Naive B cell (primary cell): ENCODE measurements around the gene PRXL2B. TPM values are rescaled to one million over a fixed set of nuclear protein-coding genes. Genes with fewer than 3 reads are reported as not detected.
"Not testable (repeated sequence)": the region's sequence is repeated elsewhere in the genome, so short reads cannot be mapped to it uniquely, and the experiment has no call there.

Experiments used
- ATAC-seq, 2 donors: fragments of 150-1000 bp; cut with Tn5 transposase; 2 replicates each; pipeline ENCODE4 v1.10.0; 2021; ENCODE audit warnings: low read depth in 2 of 2, mild to moderate bottlenecking in 2 of 2, moderate library complexity in 2 of 2
- DNase-seq: peaks from one replicate; pipeline ENCODE4 v3.0.0; 2022
- H3K27ac Mint-ChIP-seq, 6 donors: one replicate each; pipeline ENCODE4 v1.8.0; 2020 to 2022; ENCODE audit warnings: mild to moderate bottlenecking in 6 of 6, mixed read lengths in 6 of 6, moderate library complexity in 5 of 6, inconsistent platforms in 2 of 6
- H3K27me3 Mint-ChIP-seq, 3 donors: one replicate each; pipeline ENCODE4 v1.8.0; 2021 to 2022; ENCODE audit warnings: mixed read lengths in 3 of 3, mild to moderate bottlenecking in 1 of 3
- H3K36me3 Mint-ChIP-seq, 2 donors: one replicate each; pipeline ENCODE4 v1.8.0; 2020 to 2022; ENCODE audit warnings: mixed read lengths in 2 of 2, inconsistent platforms in 1 of 2, mild to moderate bottlenecking in 1 of 2
- H3K4me1 Mint-ChIP-seq, 3 donors: one replicate each; pipeline ENCODE4 v1.8.0; 2020 to 2022; ENCODE audit warnings: mixed read lengths in 3 of 3, inconsistent platforms in 1 of 3, mild to moderate bottlenecking in 1 of 3, moderate library complexity in 1 of 3
- H3K4me3 Mint-ChIP-seq, 8 donors: one replicate each; pipeline ENCODE4 v1.8.0; 2020 to 2022; ENCODE audit warnings: mild to moderate bottlenecking in 8 of 8, mixed read lengths in 8 of 8, moderate library complexity in 8 of 8, inconsistent platforms in 2 of 8
- H3K9me3 Mint-ChIP-seq, 7 donors: one replicate each; pipeline ENCODE4 v1.8.0; 2020 to 2022; ENCODE audit warnings: mixed read lengths in 7 of 7, mild to moderate bottlenecking in 5 of 7, inconsistent platforms in 2 of 7, moderate library complexity in 1 of 7
- polyA plus RNA-seq, 6 donors: library from polyadenylated mRNA; unstranded; fragments of 300-500 nt; fragmentation: Illumina TruSeq; gene quantifications; one replicate each; pipeline ENCODE4 v1.2.3, GENCODE V29; 2021; ENCODE audit warnings: low read depth in 6 of 6

PRXL2B gene
- polyA plus RNA-seq, 6 donors from 2014 or later, result 11.6 to 18.6 (median 13.7) TPM

DNA sequence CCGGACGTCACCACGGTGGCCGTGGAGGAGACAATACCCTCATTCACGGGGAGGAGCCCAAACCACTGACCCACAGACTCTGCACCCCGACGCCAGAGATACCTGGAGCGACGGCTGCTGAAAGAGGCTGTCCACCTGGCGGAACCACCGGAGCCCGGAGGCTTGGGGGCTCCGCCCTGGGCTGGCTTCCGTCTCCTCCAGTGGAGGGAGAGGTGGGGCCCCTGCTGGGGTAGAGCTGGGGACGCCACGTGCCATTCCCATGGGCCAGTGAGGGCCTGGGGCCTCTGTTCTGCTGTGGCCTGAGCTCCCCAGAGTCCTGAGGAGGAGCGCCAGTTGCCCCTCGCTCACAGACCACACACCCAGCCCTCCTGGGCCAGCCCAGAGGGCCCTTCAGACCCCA, 23.4 kb upstream of the PRXL2B start:
- no peaks in the 10 kb centered on the region for H3K9me3 Mint-ChIP-seq
- no peaks in the 10 kb centered on the region for H3K27me3 Mint-ChIP-seq
- DNase-seq (no peak), ATAC-seq (no peak)
- peaks cover 7 to 25% (median 20%) of the 10 kb centered on the region in 3 donors for H3K4me1 Mint-ChIP-seq
- peaks cover 0 to 9% of the 10 kb centered on the region in 2 donors for H3K36me3 Mint-ChIP-seq
- no peak overlapping the region for H3K4me3 Mint-ChIP-seq
- H3K27ac Mint-ChIP-seq, result peak overlapping the region in 3 of 6 donors; percentile 41 to 51 (median 49)

DNA sequence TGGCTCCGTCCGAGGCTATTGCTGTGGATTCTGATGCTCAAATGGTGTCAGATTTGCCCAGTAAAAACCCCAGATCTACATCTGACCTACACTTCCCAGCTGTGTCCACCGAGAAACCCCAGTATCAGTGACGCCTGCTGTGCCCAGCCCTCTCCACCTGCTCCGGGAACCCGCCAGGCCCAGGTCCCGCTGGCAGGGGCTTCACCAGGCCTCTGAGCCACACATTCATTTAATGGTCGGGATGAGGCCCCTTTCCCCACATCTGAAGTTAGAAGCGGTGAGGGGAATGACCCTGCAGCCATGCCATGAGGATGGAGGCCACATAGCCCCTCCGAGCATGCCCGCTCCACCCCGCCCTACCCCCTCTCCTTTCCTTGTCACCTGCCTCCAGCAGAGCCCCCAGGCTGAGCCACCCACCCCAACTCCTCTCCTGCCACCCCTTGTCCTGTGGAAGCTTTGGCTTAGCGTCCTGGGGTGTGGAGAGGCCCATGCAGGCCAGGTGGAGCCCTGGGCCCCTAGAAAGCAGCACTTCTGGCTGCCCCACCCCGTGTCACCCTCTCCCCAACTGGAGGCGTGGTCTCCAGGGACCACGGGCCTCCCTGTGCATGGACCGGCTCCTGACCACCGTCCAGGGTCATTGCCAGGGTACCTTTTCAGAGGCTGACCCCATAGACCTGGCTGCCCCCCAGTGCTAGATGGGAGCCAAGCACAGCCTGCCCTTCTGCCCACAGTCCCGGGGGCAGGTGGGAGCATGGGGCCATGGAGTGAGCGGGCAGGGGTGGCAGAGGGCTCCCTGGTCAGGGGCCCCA, 22.4 kb upstream of the PRXL2B start:
- H3K9me3 Mint-ChIP-seq, result no peaks in the 10 kb centered on the region

DNA sequence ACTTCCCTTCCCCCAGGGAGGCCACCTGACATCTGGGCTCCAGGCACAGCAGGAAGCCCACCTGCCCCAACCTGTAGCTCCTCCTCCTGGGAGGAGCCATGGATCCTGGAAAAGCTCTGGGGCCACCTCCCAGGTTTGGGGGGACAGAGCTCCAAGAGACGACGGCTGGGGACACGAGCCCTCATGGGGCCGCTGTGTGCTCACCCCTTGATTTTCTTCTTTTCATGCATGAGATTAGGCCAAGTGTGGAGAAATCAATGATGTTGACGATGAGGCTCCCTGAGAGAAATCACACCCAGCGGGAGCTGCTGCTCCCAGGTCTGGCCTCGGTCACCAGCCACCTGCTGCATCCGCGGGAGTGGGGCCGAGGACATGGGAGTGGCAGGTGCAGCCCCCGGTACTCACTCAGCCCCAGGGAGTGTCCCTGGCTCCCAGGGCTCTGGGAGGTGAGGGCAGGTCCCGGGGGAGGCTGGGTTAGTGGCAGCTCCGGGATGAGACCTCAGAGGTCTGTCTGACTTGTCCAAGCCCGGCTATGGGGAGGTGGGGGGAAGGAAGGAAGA, 21.7 kb upstream of the PRXL2B start:
- peaks cover 0 to 9% of the 10 kb centered on the region in 2 donors for H3K36me3 Mint-ChIP-seq
- DNase-seq (no peak), ATAC-seq (no peak)
- no peak overlapping the region for H3K4me3 Mint-ChIP-seq
- H3K27ac Mint-ChIP-seq, result peak overlapping the region in 2 of 6 donors; percentile 41 to 83
- H3K4me1 Mint-ChIP-seq, result peaks cover 4 to 20% (median 15%) of the 10 kb centered on the region in 3 donors
- no peaks in the 10 kb centered on the region for H3K27me3 Mint-ChIP-seq
- H3K9me3 Mint-ChIP-seq, result no peaks in the 10 kb centered on the region

More for the DNA sequence above, 22.4 kb upstream of the PRXL2B start:
- Mint-ChIP-seq H3K36me3 (peaks cover 0 to 9% of the 10 kb centered on the region in 2 donors), H3K27ac (peak overlapping the region in 3 of 6 donors; percentile 38 to 83 (median 51)), H3K27me3 (no peaks in the 10 kb centered on the region), H3K4me1 (peaks cover 4 to 20% (median 15%) of the 10 kb centered on the region in 3 donors), H3K4me3 (no peak overlapping the region)
- DNase-seq, result no peak
- no peak for ATAC-seq

DNA sequence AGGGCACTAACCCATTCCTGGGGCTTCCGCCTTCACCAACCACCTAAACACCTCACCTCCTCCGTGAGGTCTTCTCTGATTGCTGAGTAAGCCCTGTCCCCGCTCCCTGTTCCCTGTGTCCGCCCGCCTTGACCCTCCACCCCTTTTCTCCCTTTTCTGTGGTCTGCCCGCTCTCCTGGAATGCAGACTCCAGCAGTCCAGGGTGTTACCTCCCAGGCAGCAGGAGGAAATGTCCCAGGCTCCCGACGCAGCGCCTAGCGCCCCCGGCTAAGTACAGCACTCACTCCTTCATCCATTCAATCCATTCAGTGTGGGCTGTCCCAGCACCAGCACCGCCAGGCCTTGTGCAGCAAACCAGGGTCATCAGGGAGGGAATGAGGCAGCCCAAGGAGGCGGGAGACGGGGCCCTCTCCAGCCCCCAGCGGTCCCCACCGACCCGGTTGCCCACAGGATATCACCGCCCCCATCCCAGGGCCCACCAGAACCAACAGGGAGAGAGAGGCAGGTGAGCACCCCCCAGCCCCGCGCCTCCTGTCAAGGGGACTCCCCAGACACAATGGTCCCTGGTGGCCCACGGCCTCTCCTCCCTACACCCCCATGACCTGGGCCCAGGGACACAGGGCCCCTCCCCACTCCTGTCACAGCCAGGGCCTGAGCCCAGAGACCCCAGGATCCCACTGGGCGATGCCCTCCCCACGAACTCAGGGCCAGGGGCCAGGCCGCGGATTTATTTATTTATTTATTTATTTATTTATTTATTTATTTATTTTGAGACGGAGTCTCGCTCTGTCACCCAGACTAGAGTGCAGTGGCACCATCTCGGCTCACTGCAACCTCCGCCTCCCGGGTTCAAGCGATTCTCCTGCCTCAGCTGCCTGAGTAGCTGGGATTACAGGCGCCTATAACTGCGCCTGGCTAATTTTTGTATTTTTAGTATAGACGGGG, 20.2 kb upstream of the PRXL2B start:
- ATAC-seq, result no peak
- H3K36me3 Mint-ChIP-seq, result peaks cover 0 to 3% of the 10 kb centered on the region in 2 donors
- no peak for DNase-seq
- H3K27ac Mint-ChIP-seq, result peak overlapping the region in 2 of 6 donors; percentile 52 to 85
- H3K4me1 Mint-ChIP-seq, result peaks cover 3 to 16% (median 11%) of the 10 kb centered on the region in 3 donors
- H3K27me3 Mint-ChIP-seq, result no peaks in the 10 kb centered on the region
- H3K9me3 Mint-ChIP-seq, result no peaks in the 10 kb centered on the region
- H3K4me3 Mint-ChIP-seq, result no peak overlapping the region

DNA sequence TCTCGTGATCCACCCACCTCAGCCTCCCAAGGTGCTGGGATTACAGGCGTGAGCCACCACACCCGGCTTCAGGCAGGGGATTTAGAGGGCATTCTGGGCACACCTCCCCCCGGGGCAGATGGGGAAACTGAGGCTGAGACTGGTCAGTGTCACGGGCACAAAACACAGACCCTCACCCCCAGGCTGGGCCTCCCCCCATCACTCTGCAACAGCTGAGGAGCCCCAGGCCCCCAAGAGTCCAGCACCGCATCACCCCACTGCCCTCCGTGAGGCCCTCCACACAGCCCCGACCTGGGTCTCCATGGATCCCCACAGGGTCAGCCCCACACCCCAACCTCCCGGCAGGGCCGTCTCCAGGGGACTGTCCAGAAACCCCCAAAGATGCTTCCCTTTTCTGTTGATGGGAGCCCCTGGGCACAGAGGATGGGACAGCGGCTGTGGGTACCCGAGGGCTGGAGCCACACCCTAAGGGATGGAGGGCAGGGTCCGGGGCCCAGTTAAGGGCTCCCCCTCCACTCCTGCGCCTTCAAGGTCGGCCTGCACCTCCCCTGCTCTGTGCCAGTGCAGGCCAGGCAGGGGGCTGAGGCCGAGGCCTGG, 19.4 kb upstream of the PRXL2B start:
- H3K4me1 Mint-ChIP-seq, result peaks cover 1 to 11% (median 9%) of the 10 kb centered on the region in 3 donors
- no peak overlapping the region for H3K27ac Mint-ChIP-seq
- no peaks in the 10 kb centered on the region for H3K36me3 Mint-ChIP-seq
- H3K9me3 Mint-ChIP-seq, result no peaks in the 10 kb centered on the region
- ATAC-seq, result no peak
- no peak for DNase-seq
- H3K4me3 Mint-ChIP-seq, result no peak overlapping the region
- H3K27me3 Mint-ChIP-seq, result no peaks in the 10 kb centered on the region

DNA sequence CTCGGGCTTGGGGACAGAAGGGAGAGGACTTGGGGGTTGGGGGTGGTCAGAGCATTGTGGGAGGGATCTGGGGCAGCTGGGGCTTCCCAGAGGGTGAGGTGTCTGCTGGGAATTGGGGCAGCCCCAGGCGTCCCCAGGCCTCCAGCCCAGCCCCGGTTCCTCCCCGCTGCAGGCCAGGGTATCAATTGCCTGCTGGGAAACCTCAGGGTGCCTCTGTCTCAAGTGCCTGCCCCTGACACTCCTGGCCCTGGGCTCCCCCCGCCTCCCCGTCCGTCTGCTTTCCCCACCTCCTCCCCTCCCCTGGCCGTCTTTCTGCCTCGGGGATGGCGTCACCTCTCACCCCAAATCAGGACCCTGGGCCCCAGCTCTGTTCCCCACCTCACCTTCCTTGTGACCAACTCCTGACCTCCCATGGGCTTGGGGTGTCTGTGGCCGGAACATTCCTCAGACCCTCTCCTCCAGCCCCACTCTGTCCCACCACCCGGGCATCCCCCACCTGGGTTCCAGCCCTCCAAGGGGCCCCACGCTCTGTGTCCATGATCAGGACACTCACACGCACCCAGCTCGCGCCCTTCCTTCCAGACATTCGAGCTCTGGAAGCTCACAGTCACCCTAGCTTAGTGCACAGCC, 18.3 kb upstream of the PRXL2B start:
- H3K27ac Mint-ChIP-seq, H3K27me3 Mint-ChIP-seq, H3K36me3 Mint-ChIP-seq, DNase-seq, H3K4me3 Mint-ChIP-seq, ATAC-seq, H3K9me3 Mint-ChIP-seq: not testable (repeated sequence)
- H3K4me1 Mint-ChIP-seq, result peaks cover 7 to 14% (median 8%) of the 10 kb centered on the region in 3 donors

DNA sequence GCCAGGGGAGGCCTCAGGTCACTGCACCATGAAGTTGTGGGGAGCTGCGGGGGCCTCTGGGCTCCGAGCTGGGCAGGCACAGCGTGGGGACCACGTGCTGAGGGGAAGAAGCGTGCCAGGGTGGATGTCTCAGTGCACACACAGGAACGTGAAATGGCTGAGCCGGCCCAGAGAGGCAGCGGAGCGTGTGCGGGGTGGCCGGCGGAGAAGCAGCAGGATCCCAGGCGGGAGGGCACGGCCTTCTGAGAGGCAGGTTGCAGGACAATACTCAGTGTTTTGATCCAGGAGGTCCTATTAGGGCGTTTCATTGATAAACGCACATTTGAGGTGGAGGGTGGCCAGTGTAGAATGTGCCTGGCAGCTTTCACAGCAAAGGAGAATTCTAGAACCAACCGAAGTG, 17.5 kb upstream of the PRXL2B start:
- Mint-ChIP-seq H3K4me1 (peaks cover 8 to 14% (median 12%) of the 10 kb centered on the region in 3 donors), H3K4me3 (no peak overlapping the region), H3K27me3 (no peaks in the 10 kb centered on the region), H3K27ac (peak overlapping the region in 1 of 6 donors; percentile 90), H3K36me3 (peaks cover 0 to 17% of the 10 kb centered on the region in 2 donors), H3K9me3 (peaks cover 0 to 14% (median 10%) of the 10 kb centered on the region in 7 donors)
- DNase-seq (no peak), ATAC-seq (no peak)

DNA sequence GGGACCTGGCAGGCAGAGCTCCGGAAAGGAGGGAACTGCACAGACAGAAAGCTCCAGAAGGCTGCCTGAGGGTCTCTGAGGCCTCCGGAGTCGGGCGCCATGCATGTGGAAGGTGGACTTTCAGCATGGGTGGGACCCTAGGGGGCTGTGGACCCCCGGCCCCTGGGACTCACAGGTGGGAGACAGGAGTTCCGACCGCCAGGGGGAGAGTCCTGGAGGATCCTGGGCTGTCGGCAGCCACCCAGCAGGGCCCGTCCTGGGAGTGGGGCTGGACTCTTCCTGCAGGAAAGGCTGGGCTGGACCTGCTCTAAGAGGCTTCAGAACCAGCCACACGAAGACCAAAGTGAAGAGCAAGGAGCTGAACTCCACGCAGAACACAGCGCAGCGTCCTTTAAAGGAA, 16.9 kb upstream of the PRXL2B start:
- not testable (repeated sequence) for H3K4me3 Mint-ChIP-seq, H3K27ac Mint-ChIP-seq, H3K27me3 Mint-ChIP-seq, DNase-seq, ATAC-seq
- peaks cover 8 to 14% (median 12%) of the 10 kb centered on the region in 3 donors for H3K4me1 Mint-ChIP-seq
- peaks cover 0 to 14% (median 10%) of the 10 kb centered on the region in 7 donors for H3K9me3 Mint-ChIP-seq
- peaks cover 0 to 17% of the 10 kb centered on the region in 2 donors for H3K36me3 Mint-ChIP-seq

DNA sequence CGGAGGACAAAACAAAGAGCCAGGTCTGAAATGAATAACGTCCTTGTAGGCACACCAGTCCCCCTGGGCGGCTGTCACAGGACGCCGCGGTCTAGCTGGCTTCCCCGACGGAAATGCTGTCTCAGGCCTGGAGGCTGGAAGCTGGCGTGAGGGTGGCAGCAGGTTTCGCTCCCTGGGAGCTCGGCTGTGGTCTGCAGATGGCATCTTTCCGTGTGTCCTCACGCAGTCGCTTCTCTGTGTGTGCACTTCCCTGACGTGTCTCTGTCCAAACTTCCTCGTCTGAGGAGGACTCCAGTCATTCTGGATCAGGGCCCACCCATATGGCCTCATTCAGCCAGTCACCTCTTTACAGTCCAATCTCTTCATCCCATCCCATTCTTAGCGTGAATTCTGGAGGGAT, 16.2 kb upstream of the PRXL2B start:
- H3K4me3 Mint-ChIP-seq, result no peak overlapping the region
- peaks cover 3 to 14% (median 7%) of the 10 kb centered on the region in 3 donors for H3K4me1 Mint-ChIP-seq
- H3K9me3 Mint-ChIP-seq, result peaks cover 0 to 14% (median 10%) of the 10 kb centered on the region in 7 donors
- DNase-seq (no peak), ATAC-seq (no peak)
- no peaks in the 10 kb centered on the region for H3K27me3 Mint-ChIP-seq
- peaks cover 0 to 17% of the 10 kb centered on the region in 2 donors for H3K36me3 Mint-ChIP-seq
- H3K27ac Mint-ChIP-seq, result peak overlapping the region in 1 of 6 donors; percentile 75

DNA sequence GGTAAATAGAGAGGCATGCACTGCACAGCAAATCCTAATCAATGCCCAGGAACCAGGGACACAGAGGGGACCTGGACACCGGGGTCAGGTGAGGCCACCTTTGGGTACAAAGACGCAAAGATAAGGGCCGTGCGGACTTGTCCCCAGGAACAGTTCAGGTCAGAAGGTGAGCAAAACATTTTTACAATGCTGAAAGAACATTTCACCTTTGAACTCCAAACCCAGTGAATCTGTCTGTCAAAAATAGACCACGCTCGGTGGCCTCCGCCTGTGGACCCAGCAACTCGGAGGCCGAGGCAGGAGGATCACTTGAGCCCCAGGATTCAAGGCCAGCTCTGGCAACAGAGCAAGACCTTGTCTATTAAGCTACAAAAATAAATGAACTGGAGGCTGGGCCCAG, 15.2 kb upstream of the PRXL2B start:
- H3K4me1 Mint-ChIP-seq, result peaks cover 13 to 25% (median 14%) of the 10 kb centered on the region in 3 donors
- peaks cover 0 to 14% (median 10%) of the 10 kb centered on the region in 7 donors for H3K9me3 Mint-ChIP-seq
- H3K4me3 Mint-ChIP-seq, result no peak overlapping the region
- H3K27ac Mint-ChIP-seq, result peak overlapping the region in 1 of 6 donors; percentile 52
- ATAC-seq, result no peak
- no peak for DNase-seq
- H3K36me3 Mint-ChIP-seq, result peaks cover 0 to 17% of the 10 kb centered on the region in 2 donors
- no peaks in the 10 kb centered on the region for H3K27me3 Mint-ChIP-seq

DNA sequence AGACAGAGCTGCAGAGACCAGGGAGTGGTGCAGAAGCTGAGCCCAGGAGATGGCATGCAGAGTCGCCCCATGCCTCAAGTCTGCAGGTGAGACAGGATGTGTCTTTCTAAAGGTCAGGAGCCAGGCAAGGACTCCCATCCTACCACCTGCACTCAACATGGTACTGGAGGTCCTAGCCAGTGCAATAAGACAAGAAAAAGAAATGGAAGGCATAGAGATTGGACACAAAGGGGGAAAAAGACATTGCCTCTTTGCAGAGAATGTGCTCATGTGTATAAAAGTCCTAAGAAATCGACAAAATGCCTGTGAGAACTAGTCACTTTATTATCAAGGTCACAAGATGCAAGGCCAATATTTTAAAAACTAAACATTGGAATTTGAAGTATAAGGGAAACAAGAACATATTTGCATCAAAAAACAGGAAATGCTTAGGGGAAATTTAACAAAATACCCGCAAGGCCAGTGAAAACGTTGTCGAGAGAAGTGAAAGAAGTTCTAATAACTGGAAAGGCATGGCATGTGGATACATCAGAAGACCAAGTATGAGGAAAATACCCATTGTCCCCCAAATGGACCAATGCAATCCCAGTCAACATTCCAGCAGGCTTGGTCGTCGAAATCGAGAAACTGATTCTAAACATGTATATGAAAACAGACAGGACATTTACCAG, 13.2 kb upstream of the PRXL2B start:
- peaks cover 22 to 44% (median 22%) of the 10 kb centered on the region in 3 donors for H3K4me1 Mint-ChIP-seq
- H3K27me3 Mint-ChIP-seq, result no peaks in the 10 kb centered on the region
- H3K36me3 Mint-ChIP-seq, result peaks cover 0 to 17% of the 10 kb centered on the region in 2 donors
- ATAC-seq (no peak), DNase-seq (no peak)
- H3K9me3 Mint-ChIP-seq, result peaks cover 0 to 14% (median 10%) of the 10 kb centered on the region in 7 donors
- peak overlapping the region in 4 of 6 donors; percentile 14 to 80 (median 68) for H3K27ac Mint-ChIP-seq
- peak overlapping the region in 3 of 8 donors; percentile 18 to 36 (median 23) for H3K4me3 Mint-ChIP-seq

DNA sequence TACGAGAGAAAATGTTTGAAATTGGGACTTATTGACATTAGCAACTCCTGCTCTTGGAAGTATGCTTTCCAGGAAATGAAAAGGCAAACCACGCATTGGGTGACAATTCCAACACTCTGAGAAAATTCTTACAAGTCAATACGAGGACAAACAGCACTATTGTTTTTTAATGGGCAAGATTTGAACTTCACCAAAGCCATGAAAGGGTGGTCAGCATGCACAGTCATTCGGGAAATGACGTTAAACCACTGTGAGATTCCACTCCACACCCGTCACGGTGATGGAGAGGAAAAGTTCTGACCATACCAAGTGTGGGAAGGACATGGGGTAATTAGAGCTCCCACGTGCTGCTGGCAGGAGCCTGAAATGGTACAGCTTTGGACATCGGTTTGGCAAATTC, 12.2 kb upstream of the PRXL2B start:
- Mint-ChIP-seq H3K4me1 (peaks cover 30 to 53% (median 32%) of the 10 kb centered on the region in 3 donors), H3K36me3 (peaks cover 0 to 24% of the 10 kb centered on the region in 2 donors), H3K27me3 (no peaks in the 10 kb centered on the region), H3K4me3 (peak overlapping the region in 1 of 8 donors; percentile 62), H3K27ac (peak overlapping the region in 1 of 6 donors; percentile 59), H3K9me3 (peaks cover 0 to 14% (median 10%) of the 10 kb centered on the region in 7 donors)
- DNase-seq, result no peak
- no peak for ATAC-seq
